Activated T-helper 1 cell treated with Interleukin-2 at 50 U/mL for 16 hours (primary cell): ENCODE results near the gene RASSF1.

Source experiments
- DNase-seq: peaks from one replicate; pipeline ENCODE4 v3.0.0-alpha.2; 2020; ENCODE audit warnings: low read depth

RASSF1 gene

DNA sequence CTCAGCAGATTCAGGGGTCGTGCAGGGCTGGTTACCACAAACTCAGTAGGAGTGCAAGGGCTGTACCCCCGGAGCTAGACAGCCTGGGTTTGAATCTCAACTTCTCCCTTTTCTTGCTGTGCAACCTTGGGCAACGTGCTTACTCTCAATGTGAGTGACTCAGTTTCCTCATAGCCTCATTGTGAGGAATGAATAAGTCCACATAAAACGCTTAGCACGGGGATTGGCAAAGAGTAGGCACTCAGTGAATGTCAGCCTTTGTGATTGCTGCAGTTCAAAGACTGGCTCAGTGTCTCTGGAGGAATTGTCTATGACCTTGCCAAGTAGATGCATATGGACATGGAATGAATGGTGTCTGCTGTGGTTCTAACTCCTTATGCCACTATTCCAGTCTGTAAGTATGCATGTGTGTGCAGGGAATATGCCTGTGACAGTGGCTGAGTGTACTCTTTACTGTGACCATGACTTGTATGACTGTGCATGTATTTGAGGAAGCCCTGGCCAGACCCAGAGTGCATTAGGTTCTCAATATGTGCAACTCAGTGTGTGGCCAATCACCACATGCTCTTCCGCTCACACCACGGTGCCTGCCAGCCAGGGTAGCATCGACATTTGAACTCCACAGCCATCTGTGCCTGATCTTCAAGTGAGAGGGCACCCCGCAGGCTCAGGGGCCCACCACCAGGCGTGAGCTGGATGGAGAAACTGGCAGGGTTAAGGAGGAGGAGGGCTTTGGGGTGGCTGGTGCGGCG is 40.5 kb downstream of the RASSF1 start:
- no peak for DNase-seq

DNA sequence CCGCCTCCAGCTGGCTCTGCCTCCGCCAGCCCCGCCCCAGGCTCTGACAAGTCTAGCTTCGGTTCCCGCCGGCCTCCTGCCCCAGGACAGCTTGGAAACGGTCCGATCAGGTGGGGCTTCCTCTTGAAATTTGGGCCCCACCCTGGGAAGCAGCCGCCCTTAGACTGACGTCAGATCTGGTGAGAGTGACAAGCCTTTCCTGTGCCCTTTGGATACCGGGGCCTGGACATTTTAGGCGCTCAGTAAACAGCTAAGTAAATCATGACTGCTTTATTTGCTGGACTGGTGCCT is 41.1 kb downstream of the RASSF1 start:
- no peak for DNase-seq

DNA sequence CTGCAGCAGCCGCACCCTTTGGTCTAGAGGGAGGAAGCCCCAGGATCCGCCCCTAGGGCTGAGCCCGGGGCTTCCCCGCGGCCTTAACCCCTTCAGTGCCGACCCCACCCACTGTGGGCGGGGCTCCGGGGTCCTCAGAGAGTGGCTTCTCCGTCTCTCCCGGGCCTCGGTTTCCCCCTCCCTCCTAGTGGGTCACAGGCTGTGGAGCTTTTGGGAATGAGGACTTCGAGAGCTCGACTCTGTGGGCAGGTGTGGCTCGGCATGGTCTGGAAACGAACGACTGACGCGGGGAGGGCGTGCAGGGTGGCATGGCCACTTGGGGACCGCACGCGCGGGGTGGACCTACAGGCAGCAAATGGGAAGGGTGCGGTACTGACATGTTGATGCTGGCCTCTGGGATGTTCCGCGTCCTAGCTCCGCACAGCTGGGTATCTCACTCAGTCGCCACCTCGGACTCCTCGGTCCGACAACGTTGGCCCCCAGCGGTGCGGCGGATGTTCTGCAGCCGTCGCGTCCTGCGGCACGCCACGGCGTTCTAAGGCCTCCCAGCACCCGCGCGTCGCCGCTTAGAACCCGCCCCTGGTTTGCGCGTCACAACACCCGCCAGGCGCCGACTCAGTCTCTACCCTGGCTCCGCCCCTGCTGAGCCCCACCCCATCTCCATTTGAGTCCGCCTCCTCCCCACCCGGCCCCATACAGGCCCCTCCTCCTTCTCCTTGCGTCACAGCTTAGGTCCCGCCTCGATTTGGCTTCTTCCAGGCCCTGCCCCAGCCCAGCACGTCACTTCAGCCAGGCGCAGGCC is 41.6 kb downstream of the RASSF1 start, which contains the start of the genes HYAL3 and NAA80:
Gene HYAL3 (minus strand): TSS at position 570 of the 802 bp plus-strand sequence. CDS start 3,803 bp downstream, outside the sequence.
Gene NAA80 (minus strand): TSS at position 570 of the 802 bp plus-strand sequence. CDS start 1,942 bp downstream, outside the sequence.
- DNase-seq = peak; percentile 98

- DNase-seq = no peak
Measured at GRCh38 chr3:50297896-50298725, 42.5 kb downstream of the RASSF1 start.

DNA sequence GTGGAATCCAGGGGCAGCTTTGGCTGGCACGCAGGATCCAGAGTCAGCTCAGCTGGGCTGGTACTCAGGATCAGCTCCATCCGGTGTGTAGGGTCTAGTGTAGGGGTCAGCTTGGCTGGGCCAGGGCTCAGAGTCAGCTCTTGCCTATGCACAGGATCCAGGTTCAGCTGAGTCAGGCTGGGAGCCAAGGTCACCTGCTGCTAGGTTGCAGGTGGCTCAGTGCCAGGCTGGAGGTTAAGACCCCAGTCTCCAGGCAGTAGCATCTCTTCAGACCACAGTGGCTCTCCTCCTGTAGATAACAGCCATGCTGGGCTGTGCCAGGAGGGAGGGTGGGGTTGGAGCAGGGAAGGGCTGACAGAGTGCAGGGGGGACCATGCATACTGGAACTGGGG is 43.3 kb downstream of the RASSF1 start:
- no peak for DNase-seq

- DNase-seq = no peak
Measured at GRCh38 chr3:50296721-50297383, 43.8 kb downstream of the RASSF1 start.

- no peak for DNase-seq
Measured at GRCh38 chr3:50295553-50296431, 44.8 kb downstream of the RASSF1 start.

GRCh38 chr3:50294492-50295403 is 45.9 kb downstream of the RASSF1 start:
- DNase-seq = no peak

DNA sequence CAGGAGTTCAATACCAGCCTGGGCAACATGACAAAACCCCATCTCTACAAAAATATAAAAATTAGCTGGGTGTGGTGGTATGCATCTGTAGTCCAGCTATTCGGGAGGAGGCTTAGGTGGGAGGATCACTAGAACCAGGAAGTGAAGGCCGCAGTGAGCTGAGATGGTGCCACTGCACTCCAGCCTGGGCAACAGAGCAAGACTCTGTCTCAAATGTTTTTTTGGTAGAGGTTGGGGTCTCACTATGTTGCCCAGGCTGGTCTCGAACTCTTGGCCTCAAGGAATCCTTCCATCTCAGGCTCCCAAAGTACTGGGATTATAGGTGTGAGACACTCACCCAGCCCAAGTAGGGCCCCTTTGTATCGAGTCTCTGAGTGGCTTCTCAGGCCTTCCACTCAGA is 46.5 kb downstream of the RASSF1 start:
- DNase-seq = no peak

DNA sequence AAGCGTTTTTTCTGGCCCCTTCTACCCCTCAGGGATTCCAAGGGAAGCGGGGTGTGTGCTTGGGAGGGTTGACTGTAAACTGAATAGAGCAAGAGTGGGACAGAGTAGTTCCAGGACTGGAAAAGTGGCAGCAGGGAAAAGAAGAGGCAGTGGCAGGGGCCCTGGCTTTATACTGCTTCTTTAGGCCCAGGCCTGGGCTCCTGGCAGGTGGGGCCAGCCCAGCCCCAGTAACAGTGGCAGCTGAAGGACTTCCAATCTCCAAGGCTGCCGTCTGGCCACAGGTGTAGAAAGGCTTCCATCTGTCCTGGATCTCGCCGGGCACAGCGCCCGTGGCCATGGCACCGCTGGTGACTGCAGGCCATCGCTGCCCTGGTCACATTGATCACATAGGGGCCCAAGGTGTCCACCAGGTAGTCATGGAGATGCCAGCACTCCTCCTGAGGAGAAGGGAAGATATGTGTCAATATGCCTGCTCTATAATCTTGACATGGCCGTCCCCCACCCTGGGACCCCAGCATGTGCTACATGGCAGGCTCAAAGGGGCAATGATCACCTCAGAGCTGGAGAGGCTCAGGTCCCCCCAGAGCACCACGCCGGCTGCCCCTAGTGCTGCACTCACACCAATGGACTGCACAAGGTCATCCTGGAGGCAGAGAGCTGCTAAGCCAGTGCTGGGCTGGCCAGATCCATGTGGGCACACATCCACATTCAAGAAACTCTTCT is 47.4 kb downstream of the RASSF1 start:
- DNase-seq = no peak

DNA sequence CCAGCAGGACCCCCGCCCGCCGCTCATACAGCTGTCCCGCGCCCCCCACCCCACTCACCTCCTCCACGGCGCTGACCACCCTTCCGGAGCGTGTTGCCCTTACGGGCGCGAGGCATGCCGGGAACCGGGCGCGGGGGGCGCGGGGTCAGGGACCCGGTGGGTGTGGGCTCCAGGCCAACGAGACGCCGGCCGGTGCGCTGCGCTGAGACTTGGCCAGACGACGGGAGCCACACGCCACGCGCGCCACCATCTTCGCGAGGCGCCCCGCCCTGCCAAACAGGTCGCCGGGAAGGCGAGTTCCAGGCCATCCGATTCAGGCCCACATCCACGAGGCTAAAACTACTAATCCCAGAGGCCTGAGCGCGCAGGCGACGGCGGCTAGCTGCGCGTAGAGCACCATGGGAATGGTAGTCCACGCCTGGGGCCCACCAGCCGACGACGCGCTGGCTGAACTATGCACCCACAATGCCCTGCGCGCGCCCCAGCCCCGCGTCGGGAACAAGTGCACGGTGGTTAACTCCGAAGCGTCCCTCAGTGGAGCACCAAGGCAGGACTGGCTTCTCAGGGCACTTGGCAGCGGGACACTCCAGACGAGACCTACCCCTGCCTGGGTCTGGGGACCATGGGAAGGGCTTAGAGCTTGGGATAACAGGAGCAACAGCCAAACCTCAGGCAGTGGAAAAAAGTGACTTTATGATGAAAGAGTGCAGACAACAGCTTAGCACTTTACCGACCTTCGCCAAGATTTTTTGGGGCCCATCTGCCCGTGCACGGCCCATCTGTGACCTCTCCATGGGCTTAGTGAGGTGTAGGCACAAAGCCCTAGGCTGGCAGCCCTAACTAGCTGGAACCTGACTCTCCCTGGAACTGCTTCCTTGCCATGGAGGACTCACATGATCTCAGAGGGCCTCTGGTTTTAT is 48.2 kb downstream of the RASSF1 start, which contains the start of gene IFRD2:
Gene IFRD2 (minus strand): TSS at position 271 of the 920 bp plus-strand sequence. CDS start 155 bp downstream, at position 116.
- peak; percentile 92 for DNase-seq

GRCh38 chr3:50290161-50290641 is 50.4 kb downstream of the RASSF1 start:
- DNase-seq = no peak

GRCh38 chr3:50289130-50289529 is 51.5 kb downstream of the RASSF1 start:
- DNase-seq = no peak

- no peak for DNase-seq
Measured at GRCh38 chr3:50288387-50289007, 52.1 kb downstream of the RASSF1 start.

DNA sequence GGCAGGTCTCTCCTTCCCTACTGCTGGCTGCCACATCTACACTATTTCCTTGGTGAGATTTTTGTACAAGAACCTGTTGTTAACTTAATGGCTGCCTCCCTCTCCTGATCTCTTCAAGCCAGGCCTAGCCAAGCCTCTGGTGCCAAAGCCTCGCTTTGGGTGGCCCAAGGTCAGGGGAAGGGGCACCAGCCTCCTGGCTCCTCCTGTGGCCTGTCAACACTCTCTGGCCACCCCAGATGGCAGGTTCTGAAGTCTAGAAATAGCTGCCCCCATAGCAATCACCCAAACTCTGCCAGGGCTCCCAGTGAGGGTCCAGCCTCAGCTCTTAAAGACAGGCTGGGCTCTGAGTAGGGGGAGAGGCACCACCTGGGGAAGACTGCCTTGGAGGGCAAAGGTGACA is 53.4 kb downstream of the RASSF1 start:
- no peak for DNase-seq

GRCh38 chr3:50286322-50287227 is 54.1 kb downstream of the RASSF1 start:
- no peak for DNase-seq
